Activated effector memory CD4-positive, alpha-beta T cell treated with anti-CD3 and anti-CD28 coated beads, Interleukin-2, amount 50 U/mL, for 16 hours (primary cell): ENCODE measurements around the gene DDX1.

Experiments used
- DNase-seq: peaks from one replicate; pipeline ENCODE4 v3.0.0-alpha.2; 2020

DDX1 gene

GRCh38 chr2:15647622-15648590 is 56.2 kb downstream of the DDX1 start:
- DNase-seq, result no peak

DNA sequence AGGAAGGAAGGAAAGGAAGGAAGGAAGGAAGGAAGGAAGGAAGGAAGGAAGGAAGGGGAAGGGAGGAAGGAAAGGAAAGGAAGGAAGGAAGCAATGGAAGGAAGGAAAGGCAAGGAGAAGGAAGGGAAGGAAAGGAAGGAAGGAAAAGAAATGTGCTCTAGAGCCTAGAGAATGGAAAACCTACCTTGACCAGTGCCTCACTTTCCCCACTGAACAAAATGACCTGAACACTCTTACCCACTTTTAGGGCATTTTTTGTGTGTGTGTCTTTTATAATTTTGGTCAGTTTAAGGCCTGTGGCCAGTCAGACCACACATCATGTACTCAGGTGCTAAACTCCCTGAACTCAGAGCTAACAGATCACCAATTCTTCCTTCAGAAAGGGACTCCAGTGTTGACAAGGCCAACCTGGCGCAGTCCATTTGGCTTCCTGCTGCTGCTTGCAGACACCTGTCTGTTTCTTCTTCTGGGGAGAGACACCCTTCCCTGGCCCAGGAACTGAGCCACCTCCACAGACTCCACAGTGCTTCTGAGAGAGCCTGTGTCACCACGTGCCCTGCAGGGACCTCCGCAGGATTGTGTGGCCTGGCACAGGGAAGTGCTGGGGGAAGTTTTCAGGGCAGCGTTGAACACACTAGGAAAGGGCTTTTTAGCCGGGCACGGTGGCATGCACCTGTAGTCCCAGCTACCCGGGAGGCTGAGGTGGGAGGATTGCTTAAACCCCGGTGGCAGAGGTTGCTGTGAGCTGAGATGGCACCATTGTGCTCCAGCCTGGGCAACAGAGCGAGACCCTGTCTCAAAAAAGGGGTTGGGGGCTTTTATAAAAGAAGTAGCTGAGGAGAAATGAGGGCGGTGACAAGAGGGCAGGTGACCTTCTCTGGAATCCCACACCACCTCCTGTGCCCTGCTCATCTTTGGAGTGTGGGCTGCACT is 57.2 kb downstream of the DDX1 start:
- no peak for DNase-seq

DNA sequence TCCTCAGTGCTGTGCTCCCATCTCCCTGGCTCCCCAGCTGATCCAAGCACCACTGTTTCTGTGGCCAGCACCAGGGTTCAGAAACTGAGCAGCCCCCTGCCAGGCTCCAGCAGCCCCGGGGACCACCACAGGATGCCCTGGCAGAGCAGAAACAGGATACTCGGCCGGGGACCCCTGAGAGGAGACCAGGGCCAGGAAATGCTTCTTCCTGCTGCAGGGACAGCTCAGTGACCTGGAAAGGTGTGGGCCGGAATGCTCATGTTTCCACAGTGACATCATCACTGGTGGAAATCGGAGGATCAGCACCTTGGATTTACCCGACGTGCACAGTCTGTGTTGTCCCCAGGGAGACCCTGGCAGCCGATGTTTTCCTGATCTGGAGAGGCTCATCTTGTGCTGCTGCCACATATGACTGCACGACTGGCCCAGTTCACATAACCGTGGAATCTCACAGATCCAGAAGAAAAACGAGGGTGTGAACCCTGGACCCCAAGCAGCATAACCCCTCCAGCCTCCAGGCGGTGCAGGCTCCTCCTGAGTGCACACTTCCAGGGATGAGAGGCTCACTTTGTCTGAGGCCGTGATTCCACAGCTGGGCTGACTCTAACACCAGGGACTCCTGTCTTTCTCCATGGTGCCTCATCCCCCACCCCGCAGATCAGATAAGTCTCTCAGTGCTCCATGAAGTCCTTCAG is 58.0 kb downstream of the DDX1 start:
- DNase-seq, result no peak

- DNase-seq, result no peak
Measured at GRCh38 chr2:15650616-15651366, 59.1 kb downstream of the DDX1 start.

- no peak for DNase-seq
Measured at GRCh38 chr2:15651367-15651727, 59.7 kb downstream of the DDX1 start.

- DNase-seq, result no peak
Measured at GRCh38 chr2:15652252-15652651, 60.6 kb downstream of the DDX1 start.

DNA sequence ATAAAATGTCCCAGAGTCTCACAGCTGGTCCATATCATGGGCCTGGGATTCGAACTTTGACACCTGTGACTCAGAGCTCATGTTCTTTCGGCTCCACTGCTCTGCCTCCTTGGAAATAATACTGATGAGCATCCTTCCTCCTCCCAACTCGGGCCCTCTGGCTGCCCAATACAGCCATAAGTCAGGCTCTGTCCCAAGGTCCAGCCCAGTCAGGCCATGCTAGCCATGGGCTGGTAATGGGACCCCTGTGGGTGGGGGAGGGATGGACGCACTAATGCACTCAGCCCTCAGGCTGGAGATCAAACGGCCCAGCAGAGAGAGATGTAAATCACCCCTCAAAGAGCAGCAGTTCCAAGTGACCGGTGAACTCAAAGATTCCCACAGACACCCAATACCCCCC is 61.1 kb downstream of the DDX1 start:
- no peak for DNase-seq

GRCh38 chr2:15653806-15654726 is 62.4 kb downstream of the DDX1 start:
- no peak for DNase-seq

DNA sequence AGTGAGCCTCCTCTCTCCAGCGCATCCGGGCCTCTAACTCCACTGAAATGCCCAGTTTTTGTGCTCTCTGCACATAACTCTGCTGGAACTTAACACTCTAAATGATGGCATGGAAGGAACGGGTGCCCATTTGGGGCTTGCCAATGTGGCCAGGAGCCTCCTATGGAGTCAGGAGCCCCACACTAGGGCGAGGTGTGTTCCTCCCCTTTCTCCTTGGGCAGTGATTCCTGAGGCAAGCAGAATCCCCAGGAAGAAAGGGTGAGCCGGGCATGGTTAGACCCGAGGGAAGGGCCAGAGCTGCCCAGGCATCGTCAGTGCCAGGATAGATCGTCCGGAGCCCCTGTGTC is 63.0 kb downstream of the DDX1 start:
- DNase-seq, result no peak

DNA sequence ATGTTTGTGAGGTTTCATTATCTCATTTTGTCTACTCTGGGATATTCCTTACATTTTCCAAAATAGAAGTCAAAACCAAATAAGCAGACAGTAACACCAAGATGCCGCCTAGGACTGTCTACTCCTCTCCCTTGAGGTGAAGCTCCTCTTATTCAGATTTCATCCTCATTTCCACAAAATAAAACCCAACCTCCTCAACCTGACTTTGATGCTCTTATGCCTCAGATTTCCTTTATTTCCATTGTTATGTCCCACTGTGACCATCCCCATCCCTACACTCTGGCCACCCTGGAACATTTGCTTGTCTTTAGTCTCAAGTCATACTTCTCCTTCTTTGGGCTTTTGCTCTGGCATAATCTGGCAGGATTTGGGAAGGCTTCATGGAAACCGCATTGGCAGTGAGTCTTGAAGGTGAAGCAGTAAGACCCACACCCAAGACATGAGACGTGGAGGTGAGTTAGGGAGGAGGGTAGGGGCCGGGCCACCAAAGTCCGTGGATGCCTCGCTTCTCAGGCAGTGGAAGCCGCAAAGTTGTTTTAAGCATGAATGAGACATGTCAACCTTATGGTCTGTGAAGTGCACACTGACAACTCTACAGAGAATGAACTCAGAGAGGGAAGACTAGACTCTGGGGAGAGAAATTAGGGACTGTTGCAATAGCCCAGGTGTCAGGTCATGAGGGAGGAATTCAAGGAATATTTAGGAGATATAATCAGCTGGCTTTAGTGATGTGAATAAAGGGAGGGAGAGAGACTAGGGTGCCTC is 63.6 kb downstream of the DDX1 start:
- DNase-seq, result no peak

DNA sequence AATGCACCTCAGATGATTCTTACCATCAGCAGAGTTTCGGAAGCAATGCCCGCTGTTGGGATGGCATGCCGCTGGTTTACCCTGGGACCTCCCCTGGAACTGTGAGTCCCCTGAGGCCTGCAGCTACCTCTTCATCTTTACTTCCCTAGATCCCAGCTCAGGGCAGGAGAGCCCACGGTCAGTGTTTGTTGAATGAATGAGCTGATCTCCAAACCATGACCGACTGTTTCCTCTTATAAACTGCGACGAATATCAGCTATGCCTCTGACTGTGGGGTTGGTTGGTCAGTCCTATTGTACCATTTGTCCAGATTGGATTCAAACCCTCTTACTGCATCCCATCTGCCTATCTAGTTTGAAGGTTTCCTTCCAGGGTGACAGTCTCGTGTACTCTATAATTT is 64.4 kb downstream of the DDX1 start:
- DNase-seq, result no peak

- no peak for DNase-seq
Measured at GRCh38 chr2:15657759-15658158, 66.1 kb downstream of the DDX1 start.

DNA sequence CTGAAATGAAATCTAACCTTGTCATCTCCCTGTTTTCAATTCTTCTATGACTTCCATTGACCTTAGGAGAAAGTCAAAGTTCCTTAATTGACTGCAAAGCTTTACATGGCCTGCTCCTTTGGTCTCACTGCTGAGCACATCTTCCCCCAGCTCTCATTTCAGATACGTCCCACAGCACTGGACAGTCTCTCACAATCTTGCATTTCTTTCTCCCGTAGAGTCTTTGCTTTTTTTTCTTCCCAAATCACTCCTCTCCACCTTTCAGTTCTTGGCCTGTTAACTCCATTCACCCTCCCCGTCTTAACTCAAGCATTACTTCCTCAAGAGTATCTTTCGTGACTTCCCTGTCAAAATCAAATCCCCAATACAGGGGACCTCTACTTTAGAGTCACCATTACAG is 67.2 kb downstream of the DDX1 start:
- DNase-seq, result no peak

- no peak for DNase-seq
Measured at GRCh38 chr2:15660491-15661294, 69.0 kb downstream of the DDX1 start.

- no peak for DNase-seq
Measured at GRCh38 chr2:15661295-15661569, 69.6 kb downstream of the DDX1 start.

- DNase-seq, result no peak
Measured at GRCh38 chr2:15662026-15662425, 70.4 kb downstream of the DDX1 start.

- DNase-seq, result no peak
Measured at GRCh38 chr2:15662579-15662978, 70.9 kb downstream of the DDX1 start.

DNA sequence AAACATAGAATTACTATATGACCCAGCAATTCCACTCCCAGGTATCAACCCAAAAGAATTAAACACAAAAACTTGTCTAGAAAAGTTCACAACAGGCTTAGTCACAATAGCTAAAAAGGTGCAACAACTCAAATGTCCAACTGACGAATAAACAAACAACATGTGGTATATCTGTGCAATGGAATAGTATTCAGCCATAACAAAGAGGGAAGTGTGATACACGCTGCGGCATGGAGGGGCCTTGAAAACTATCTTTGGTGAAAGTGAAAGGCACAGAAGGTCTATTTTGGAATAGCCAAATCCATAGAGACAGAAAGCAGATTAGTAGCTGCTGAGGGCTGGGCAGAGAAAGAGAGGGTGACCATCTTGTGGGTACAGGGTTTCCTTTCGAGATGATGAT is 72.1 kb downstream of the DDX1 start:
- DNase-seq, result no peak

- DNase-seq, result no peak
Measured at GRCh38 chr2:15664273-15665066, 72.8 kb downstream of the DDX1 start.
